Osteoblast (primary cell): ENCODE measurements around the gene PRKCQ. TPM values are rescaled to one million over a fixed set of nuclear protein-coding genes. Genes with fewer than 3 reads are reported as not detected.
"Not testable (repeated sequence)": the region's sequence is repeated elsewhere in the genome, so short reads cannot be mapped to it uniquely, and the experiment has no call there.

Source experiments
- DNase-seq: peaks from one replicate; pipeline ENCODE4 v3.0.0; 2011; ENCODE audit warnings: low spot score, mixed read lengths; ENCODE audit not compliant: insufficient read length; ENCODE audit errors: missing footprints
- H2AFZ ChIP-seq: 2 replicates; pipeline ENCODE4 v1.6.0; 2011; ENCODE audit warnings: mild to moderate bottlenecking, low read length
- H3K27ac ChIP-seq: 2 replicates; pipeline ENCODE4 v1.5.1; 2011; ENCODE audit warnings: mild to moderate bottlenecking, low read depth, low read length, moderate library complexity
- H3K27me3 ChIP-seq: 2 replicates; pipeline ENCODE4 v1.6.0; 2012; ENCODE audit warnings: mild to moderate bottlenecking, control low read depth, inconsistent platforms, low read length, moderate library complexity; ENCODE audit not compliant: insufficient read depth
- H3K36me3 ChIP-seq: 2 replicates; pipeline ENCODE4 v1.5.1; 2011; ENCODE audit warnings: mild to moderate bottlenecking, low read length, control low read depth, moderate library complexity; ENCODE audit not compliant: insufficient read depth
- H3K4me1 ChIP-seq: 2 replicates; pipeline ENCODE4 v1.5.1; 2011; ENCODE audit warnings: mild to moderate bottlenecking, low read length, control low read depth, moderate library complexity; ENCODE audit not compliant: insufficient read depth
- H3K4me2 ChIP-seq: 2 replicates; pipeline ENCODE4 v1.6.0; 2011; ENCODE audit warnings: mild to moderate bottlenecking, low read length; ENCODE audit not compliant: insufficient read depth
- H3K4me3 ChIP-seq: fragments of 200-600 bp; sonication (generic); 3 replicates; pipeline ENCODE4 v1.5.1; 2012; ENCODE audit warnings: mild to moderate bottlenecking, low read length, inconsistent platforms; ENCODE audit not compliant: insufficient read depth
- H3K79me2 ChIP-seq: 2 replicates; pipeline ENCODE4 v1.6.0; 2012; ENCODE audit warnings: mild to moderate bottlenecking, low read length, control low read depth, inconsistent platforms; ENCODE audit not compliant: insufficient read depth
- H3K9me3 ChIP-seq: 2 replicates; pipeline ENCODE4 v1.5.1; 2011; ENCODE audit warnings: low read depth, low read length, control low read depth
- H4K20me1 ChIP-seq: 2 replicates; pipeline ENCODE4 v1.6.0; 2012; ENCODE audit warnings: mild to moderate bottlenecking, low read length, control low read depth; ENCODE audit not compliant: insufficient read depth
- total RNA-seq: library from RNA; depleted of rRNA; stranded (reverse); fragments of >200 nt; gene quantifications from 2 replicates; pipeline ENCODE4 v1.2.3, GENCODE V29; 2012
- TF ChIP-seq, protein P1 (sequence below): IDR thresholded peaks from 2 replicates; pipeline ENCODE4 v1.5.1; 2011; ENCODE audit warnings: mild to moderate bottlenecking, low read depth, low read length, moderate library complexity; ENCODE audit errors: extremely low read depth

Gene PRKCQ
- total RNA-seq, 1 donor = not detected

- Histone ChIP-seq H3K4me3 (no peak overlapping the region), H3K9me3 (no peaks in the 10 kb centered on the region), H2AFZ (no peak overlapping the region), H3K4me2 (no peak overlapping the region), H3K36me3 (no peaks in the 10 kb centered on the region), H4K20me1 (no peaks in the 10 kb centered on the region), H3K4me1 (no peaks in the 10 kb centered on the region), H3K27ac (no peak overlapping the region), H3K79me2 (no peaks in the 10 kb centered on the region), H3K27me3 (no peaks in the 10 kb centered on the region)
- TF ChIP-seq, protein P1, sequence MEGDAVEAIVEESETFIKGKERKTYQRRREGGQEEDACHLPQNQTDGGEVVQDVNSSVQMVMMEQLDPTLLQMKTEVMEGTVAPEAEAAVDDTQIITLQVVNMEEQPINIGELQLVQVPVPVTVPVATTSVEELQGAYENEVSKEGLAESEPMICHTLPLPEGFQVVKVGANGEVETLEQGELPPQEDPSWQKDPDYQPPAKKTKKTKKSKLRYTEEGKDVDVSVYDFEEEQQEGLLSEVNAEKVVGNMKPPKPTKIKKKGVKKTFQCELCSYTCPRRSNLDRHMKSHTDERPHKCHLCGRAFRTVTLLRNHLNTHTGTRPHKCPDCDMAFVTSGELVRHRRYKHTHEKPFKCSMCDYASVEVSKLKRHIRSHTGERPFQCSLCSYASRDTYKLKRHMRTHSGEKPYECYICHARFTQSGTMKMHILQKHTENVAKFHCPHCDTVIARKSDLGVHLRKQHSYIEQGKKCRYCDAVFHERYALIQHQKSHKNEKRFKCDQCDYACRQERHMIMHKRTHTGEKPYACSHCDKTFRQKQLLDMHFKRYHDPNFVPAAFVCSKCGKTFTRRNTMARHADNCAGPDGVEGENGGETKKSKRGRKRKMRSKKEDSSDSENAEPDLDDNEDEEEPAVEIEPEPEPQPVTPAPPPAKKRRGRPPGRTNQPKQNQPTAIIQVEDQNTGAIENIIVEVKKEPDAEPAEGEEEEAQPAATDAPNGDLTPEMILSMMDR = no peak
- no peak for DNase-seq
These were observed 195.2 kb downstream of the PRKCQ start for GRCh38 chr10:6384847-6385246.

GRCh38 chr10:6384031-6384430 lies 196.0 kb downstream of the PRKCQ start:
- Histone ChIP-seq H3K79me2 (no peaks in the 10 kb centered on the region), H3K9me3 (no peaks in the 10 kb centered on the region), H3K27me3 (no peaks in the 10 kb centered on the region), H3K36me3 (no peaks in the 10 kb centered on the region), H4K20me1 (no peaks in the 10 kb centered on the region), H3K4me2 (no peak overlapping the region), H3K27ac (no peak overlapping the region), H2AFZ (no peak overlapping the region), H3K4me3 (no peak overlapping the region), H3K4me1 (no peaks in the 10 kb centered on the region)
- DNase-seq = no peak
- TF ChIP-seq, protein P1 = no peak

GRCh38 chr10:6383096-6383812 lies 196.8 kb downstream of the PRKCQ start:
- Histone ChIP-seq H3K27ac (no peak overlapping the region), H3K79me2 (no peaks in the 10 kb centered on the region), H3K4me2 (no peak overlapping the region), H3K9me3 (no peaks in the 10 kb centered on the region), H3K27me3 (no peaks in the 10 kb centered on the region), H4K20me1 (no peaks in the 10 kb centered on the region), H3K4me1 (no peaks in the 10 kb centered on the region), H3K36me3 (no peaks in the 10 kb centered on the region), H3K4me3 (no peak overlapping the region), H2AFZ (no peak overlapping the region)
- DNase-seq = peak; percentile 46
- TF ChIP-seq, protein P1 = no peak

DNA sequence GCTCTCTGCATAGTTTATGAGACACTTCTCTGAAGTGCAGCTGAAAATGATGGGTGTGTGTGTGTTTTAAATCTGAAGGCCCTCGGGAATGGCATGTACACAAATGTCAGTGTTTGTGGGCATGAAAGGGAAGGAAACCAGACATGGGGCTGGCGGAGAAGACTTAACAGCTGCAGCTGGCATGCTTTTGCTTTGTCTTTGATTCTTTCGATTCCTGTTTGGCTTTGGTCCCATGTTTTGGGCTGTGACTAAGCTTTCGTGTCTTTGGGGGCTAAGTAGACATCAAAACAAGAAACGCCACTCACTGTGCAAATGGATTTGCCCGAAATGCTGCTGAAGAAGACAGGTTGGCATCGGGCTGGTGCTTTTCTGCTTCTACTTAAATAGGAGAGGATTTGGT lies 198.0 kb downstream of the PRKCQ start:
- no peak overlapping the region for H3K27ac ChIP-seq
- no peaks in the 10 kb centered on the region for H3K79me2 ChIP-seq
- TF ChIP-seq, protein P1 = no peak
- no peaks in the 10 kb centered on the region for H3K36me3 ChIP-seq
- H3K4me2 ChIP-seq = peak overlapping the region; percentile 70
- no peak overlapping the region for H3K4me3 ChIP-seq
- no peak overlapping the region for H2AFZ ChIP-seq
- no peaks in the 10 kb centered on the region for H3K4me1 ChIP-seq
- DNase-seq = no peak
- no peaks in the 10 kb centered on the region for H4K20me1 ChIP-seq
- no peaks in the 10 kb centered on the region for H3K27me3 ChIP-seq
- H3K9me3 ChIP-seq = no peaks in the 10 kb centered on the region

- H2AFZ ChIP-seq, H3K9me3 ChIP-seq, H3K4me3 ChIP-seq, H4K20me1 ChIP-seq, H3K36me3 ChIP-seq, H3K4me2 ChIP-seq, H3K4me1 ChIP-seq, DNase-seq, H3K27me3 ChIP-seq, H3K79me2 ChIP-seq, H3K27ac ChIP-seq: not testable (repeated sequence)
These were observed 199.6 kb downstream of the PRKCQ start for GRCh38 chr10:6380478-6380877.
